GM12865 (cell line): ENCODE measurements around the gene APCDD1L.

Experiments used
- DNase-seq: peaks from one replicate; pipeline ENCODE4 v3.0.0; 2010; ENCODE audit warnings: low read depth
- H3K4me3 ChIP-seq: 2 replicates; pipeline ENCODE4 v1.5.1; 2011; ENCODE audit warnings: mild to moderate bottlenecking, low read depth, low read length, control low read depth
- TF ChIP-seq, protein P1 (sequence below): IDR thresholded peaks from 2 replicates; pipeline ENCODE4 v1.5.1; 2011; ENCODE audit warnings: low read length, control low read depth, low read depth, inconsistent platforms; ENCODE audit not compliant: insufficient read depth; ENCODE audit errors: missing control alignments

APCDD1L gene

GRCh38 chr20:58523072-58523970 is 8.1 kb upstream of the APCDD1L start:
- H3K4me3 ChIP-seq: no peak overlapping the region
- DNase-seq: no peak
- TF ChIP-seq, protein P1, sequence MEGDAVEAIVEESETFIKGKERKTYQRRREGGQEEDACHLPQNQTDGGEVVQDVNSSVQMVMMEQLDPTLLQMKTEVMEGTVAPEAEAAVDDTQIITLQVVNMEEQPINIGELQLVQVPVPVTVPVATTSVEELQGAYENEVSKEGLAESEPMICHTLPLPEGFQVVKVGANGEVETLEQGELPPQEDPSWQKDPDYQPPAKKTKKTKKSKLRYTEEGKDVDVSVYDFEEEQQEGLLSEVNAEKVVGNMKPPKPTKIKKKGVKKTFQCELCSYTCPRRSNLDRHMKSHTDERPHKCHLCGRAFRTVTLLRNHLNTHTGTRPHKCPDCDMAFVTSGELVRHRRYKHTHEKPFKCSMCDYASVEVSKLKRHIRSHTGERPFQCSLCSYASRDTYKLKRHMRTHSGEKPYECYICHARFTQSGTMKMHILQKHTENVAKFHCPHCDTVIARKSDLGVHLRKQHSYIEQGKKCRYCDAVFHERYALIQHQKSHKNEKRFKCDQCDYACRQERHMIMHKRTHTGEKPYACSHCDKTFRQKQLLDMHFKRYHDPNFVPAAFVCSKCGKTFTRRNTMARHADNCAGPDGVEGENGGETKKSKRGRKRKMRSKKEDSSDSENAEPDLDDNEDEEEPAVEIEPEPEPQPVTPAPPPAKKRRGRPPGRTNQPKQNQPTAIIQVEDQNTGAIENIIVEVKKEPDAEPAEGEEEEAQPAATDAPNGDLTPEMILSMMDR: no peak

DNA sequence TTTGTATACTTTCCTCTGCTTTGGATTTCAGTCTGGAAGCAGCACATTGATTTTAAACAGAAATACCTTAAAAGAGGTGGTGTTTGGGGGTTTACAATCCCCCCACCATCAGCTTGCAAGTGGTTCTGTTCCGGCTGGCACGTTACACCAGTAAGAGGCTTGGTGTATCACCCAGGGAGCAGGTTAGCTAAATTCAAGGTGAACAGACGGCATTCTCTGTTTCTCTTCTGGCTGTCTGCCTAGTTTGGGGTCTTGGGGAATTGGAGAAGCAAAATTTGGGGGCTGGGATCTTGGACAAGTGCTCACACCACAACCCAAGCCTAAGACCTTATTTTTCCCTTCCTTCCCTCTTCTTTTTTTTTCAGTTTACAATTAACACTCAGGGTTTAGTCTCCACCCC is 7.5 kb upstream of the APCDD1L start:
- DNase-seq: no peak
- H3K4me3 ChIP-seq: no peak overlapping the region
- TF ChIP-seq, protein P1: no peak

- DNase-seq: no peak
- H3K4me3 ChIP-seq: no peak overlapping the region
- TF ChIP-seq, protein P1: no peak
These were observed 6.6 kb upstream of the APCDD1L start for GRCh38 chr20:58521763-58522162.

- peak; percentile 53 for DNase-seq
- H3K4me3 ChIP-seq: no peak overlapping the region
- TF ChIP-seq, protein P1: no peak
These were observed 4.9 kb upstream of the APCDD1L start for GRCh38 chr20:58519940-58520712.

- H3K4me3 ChIP-seq: no peak overlapping the region
- DNase-seq: no peak
- TF ChIP-seq, protein P1: no peak
These were observed 3.8 kb upstream of the APCDD1L start for GRCh38 chr20:58518896-58519593.

- H3K4me3 ChIP-seq: no peak overlapping the region
- DNase-seq: no peak
These were observed 3.2 kb upstream of the APCDD1L start for GRCh38 chr20:58518387-58518786.

More at GRCh38 chr20:58518387-58518786, 3.2 kb upstream of the APCDD1L start:
- TF ChIP-seq, protein P1: no peak
